GM20000 (cell line): ENCODE results near the gene LIPJ.

Experiments
- DNase-seq: peaks from one replicate; pipeline ENCODE4 v3.0.0; 2012; ENCODE audit warnings: low spot score
- CTCF ChIP-seq: IDR thresholded peaks from 2 replicates; pipeline ENCODE4 v1.5.1; 2012; ENCODE audit warnings: mild to moderate bottlenecking, control low read depth; ENCODE audit errors: extremely low read depth, missing control alignments

LIPJ gene

GRCh38 chr10:88545359-88545758, 41.2 kb upstream of the LIPJ start:
- no peak for TF ChIP-seq CTCF
- DNase-seq: no peak

DNA sequence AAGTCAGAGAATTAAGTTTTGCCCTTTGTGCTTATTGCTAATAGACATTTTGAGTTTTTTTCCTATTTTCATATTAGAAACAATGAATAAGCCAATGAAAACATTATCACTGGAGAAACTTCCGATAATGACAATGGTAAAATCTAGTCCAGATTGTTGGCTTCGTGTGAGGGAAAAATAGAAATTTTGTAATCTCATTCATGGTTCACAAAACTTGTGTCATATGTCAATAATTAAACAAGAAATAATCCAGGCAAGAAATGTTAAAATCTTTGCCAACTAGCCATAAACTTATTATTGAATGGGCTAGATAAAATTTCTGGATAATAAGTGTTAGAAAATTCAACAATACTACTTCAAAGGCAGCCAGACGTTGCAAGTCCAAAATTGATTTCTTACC, 40.1 kb upstream of the LIPJ start:
- TF ChIP-seq CTCF: no peak
- no peak for DNase-seq

GRCh38 chr10:88551246-88551645, 35.3 kb upstream of the LIPJ start:
- no peak for TF ChIP-seq CTCF
- no peak for DNase-seq

DNA sequence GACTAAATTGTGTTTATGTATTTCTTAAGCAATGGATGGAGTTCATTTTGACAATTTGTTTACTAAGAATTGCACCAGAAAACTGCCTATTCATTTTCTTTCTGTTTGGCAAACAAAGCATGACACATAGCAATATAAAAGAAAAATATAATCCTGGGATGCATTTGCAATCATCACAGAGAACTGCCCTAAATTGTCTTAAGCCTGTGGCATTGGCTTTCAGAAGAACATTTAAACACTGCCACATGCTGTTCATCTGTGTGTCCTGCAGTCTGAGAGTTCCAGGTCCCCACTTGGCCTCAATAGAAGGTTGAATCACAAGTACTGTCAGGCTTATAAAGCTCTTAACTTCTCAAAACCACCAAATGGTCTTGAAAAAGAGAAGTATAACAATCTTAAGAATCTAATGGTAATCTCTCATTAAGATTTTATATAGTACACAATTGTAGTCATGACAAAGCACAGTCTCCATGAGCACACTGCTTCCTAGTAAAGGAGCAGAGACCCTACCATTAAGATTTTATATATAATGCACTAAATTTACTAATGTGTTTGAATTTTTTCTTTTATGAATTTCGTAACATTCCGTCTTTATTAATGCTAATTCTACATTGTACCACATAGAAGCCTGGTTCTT, 33.3 kb upstream of the LIPJ start:
- peak; percentile 90 for TF ChIP-seq CTCF
- DNase-seq: peak; percentile 53

- TF ChIP-seq CTCF: no peak
- DNase-seq: no peak
Observed at GRCh38 chr10:88555190-88555908, 31.2 kb upstream of the LIPJ start.

DNA sequence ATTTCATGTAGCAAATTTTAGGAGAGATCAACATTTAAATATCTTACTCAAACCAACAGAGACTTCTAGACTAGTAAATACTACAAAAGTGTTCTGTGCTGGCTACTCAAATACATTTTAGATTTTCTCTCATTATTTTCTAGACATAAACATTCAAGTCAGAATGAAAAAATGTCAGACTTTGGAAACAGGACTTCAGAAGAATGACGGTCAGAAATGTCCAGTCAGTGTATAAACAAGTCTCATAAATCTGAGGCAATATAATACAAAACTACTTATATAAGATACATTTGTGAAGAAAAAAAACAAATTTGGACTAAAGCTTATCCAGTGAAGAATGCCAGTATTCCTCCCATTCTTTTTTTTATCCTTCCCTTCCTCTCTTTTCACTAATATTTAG, 29.3 kb upstream of the LIPJ start:
- DNase-seq: no peak

More for the DNA sequence above, 29.3 kb upstream of the LIPJ start:
- no peak for TF ChIP-seq CTCF
